Progenitor cell of endocrine pancreas (in vitro differentiated cells): ENCODE data around the gene CHAT. TPM values are rescaled to one million over a fixed set of nuclear protein-coding genes. Genes with fewer than 3 reads are reported as not detected.

Experiments
- DNase-seq: peaks from one replicate; pipeline ENCODE4 v3.0.0; 2021; ENCODE audit warnings: low spot score; ENCODE audit not compliant: unreplicated experiment
- H3K27ac Mint-ChIP-seq: 2 replicates; pipeline ENCODE4 v1.8.0; 2021; ENCODE audit warnings: mild to moderate bottlenecking, moderate library complexity, mixed read lengths
- H3K27me3 Mint-ChIP-seq: 2 replicates; pipeline ENCODE4 v1.8.0; 2021; ENCODE audit warnings: mixed read lengths
- H3K36me3 Mint-ChIP-seq: 2 replicates; pipeline ENCODE4 v1.8.0; 2022; ENCODE audit warnings: mixed read lengths; ENCODE audit not compliant: insufficient read depth
- H3K4me1 Mint-ChIP-seq: 2 replicates; pipeline ENCODE4 v1.8.0; 2021; ENCODE audit warnings: low read depth, mixed read lengths
- H3K4me3 Mint-ChIP-seq: 2 replicates; pipeline ENCODE4 v1.8.0; 2021; ENCODE audit warnings: low read depth, mild to moderate bottlenecking, moderate library complexity, mixed read lengths
- H3K9me3 Mint-ChIP-seq: 2 replicates; pipeline ENCODE4 v1.8.0; 2021; ENCODE audit warnings: low read depth, mixed read lengths
- CTCF ChIP-seq: fragments of 200-600 bp; sonication (generic); IDR thresholded peaks from one replicate; pipeline ENCODE4 v1.5.0; 2021; ENCODE audit warnings: antibody characterized with exemption, mild to moderate bottlenecking; ENCODE audit not compliant: unreplicated experiment
- total RNA-seq: library from RNA; stranded (reverse); gene quantifications from 2 replicates; pipeline ENCODE4 v1.2.1, GENCODE V29; 2021

CHAT gene
- total RNA-seq, 1 donor from 2014 or later = not detected

- no peak for TF ChIP-seq CTCF
- H3K9me3 Mint-ChIP-seq = no peaks in the 10 kb centered on the region
- no peaks in the 10 kb centered on the region for H3K4me1 Mint-ChIP-seq
- no peaks in the 10 kb centered on the region for H3K36me3 Mint-ChIP-seq
- peak within 1 kb of the TSS; percentile 54 for H3K4me3 Mint-ChIP-seq
- peaks cover 85% of the 10 kb centered on the region for H3K27me3 Mint-ChIP-seq
- no peak within 1 kb of the TSS for H3K27ac Mint-ChIP-seq
- no peak for DNase-seq
Measured at GRCh38 chr10:49610114-49610457, 3.8 kb upstream of the CHAT start, which contains the start of gene SLC18A3. TSS of gene SLC18A3 (plus strand) at chr10:49610310. CDS start at chr10:49610741, 431 bp downstream.

- H3K27ac Mint-ChIP-seq = no peak overlapping the region
- no peak overlapping the region for H3K4me3 Mint-ChIP-seq
- no peak for DNase-seq
- no peak for TF ChIP-seq CTCF
- no peaks in the 10 kb centered on the region for H3K9me3 Mint-ChIP-seq
- H3K36me3 Mint-ChIP-seq = no peaks in the 10 kb centered on the region
- H3K4me1 Mint-ChIP-seq = no peaks in the 10 kb centered on the region
- peaks cover 85% of the 10 kb centered on the region for H3K27me3 Mint-ChIP-seq
Measured at GRCh38 chr10:49610458-49611165, 3.2 kb upstream of the CHAT start.

DNA sequence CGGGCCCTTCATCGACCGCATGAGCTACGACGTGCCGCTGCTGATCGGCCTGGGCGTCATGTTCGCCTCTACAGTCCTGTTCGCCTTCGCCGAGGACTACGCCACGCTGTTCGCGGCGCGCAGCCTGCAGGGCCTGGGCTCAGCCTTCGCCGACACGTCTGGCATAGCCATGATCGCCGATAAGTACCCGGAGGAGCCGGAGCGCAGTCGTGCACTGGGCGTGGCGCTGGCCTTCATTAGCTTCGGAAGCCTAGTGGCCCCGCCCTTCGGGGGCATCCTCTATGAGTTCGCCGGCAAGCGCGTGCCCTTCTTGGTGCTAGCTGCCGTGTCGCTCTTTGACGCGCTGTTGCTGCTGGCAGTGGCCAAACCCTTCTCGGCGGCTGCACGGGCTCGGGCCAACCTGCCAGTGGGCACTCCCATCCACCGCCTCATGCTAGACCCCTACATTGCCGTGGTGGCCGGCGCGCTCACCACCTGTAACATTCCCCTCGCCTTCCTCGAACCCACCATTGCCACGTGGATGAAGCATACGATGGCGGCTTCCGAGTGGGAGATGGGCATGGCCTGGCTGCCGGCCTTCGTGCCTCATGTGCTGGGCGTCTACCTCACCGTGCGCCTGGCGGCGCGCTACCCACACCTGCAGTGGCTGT lies 2.5 kb upstream of the CHAT start:
- Mint-ChIP-seq H3K4me3 (no peak overlapping the region), H3K27ac (no peak overlapping the region), H3K27me3 (peaks cover 85% of the 10 kb centered on the region), H3K9me3 (no peaks in the 10 kb centered on the region), H3K4me1 (no peaks in the 10 kb centered on the region), H3K36me3 (no peaks in the 10 kb centered on the region)
- no peak for DNase-seq
- TF ChIP-seq CTCF = no peak

GRCh38 chr10:49611816-49612512 lies 1.9 kb upstream of the CHAT start:
- Mint-ChIP-seq H3K4me3 (no peak overlapping the region), H3K4me1 (no peaks in the 10 kb centered on the region), H3K9me3 (no peaks in the 10 kb centered on the region), H3K36me3 (no peaks in the 10 kb centered on the region), H3K27me3 (peaks cover 85% of the 10 kb centered on the region), H3K27ac (peak overlapping the region; percentile 69)
- no peak for TF ChIP-seq CTCF
- no peak for DNase-seq

- no peak for DNase-seq
Measured at GRCh38 chr10:49612513-49613164, 1.2 kb upstream of the CHAT start.

More at GRCh38 chr10:49612513-49613164, 1.2 kb upstream of the CHAT start:
- H3K9me3 Mint-ChIP-seq = no peaks in the 10 kb centered on the region
- H3K27ac Mint-ChIP-seq = peak overlapping the region; percentile 69
- TF ChIP-seq CTCF = no peak
- no peaks in the 10 kb centered on the region for H3K4me1 Mint-ChIP-seq
- no peaks in the 10 kb centered on the region for H3K36me3 Mint-ChIP-seq
- H3K4me3 Mint-ChIP-seq = no peak overlapping the region
- H3K27me3 Mint-ChIP-seq = peaks cover 85% of the 10 kb centered on the region
